ENCODE results near the gene ZNF275.

- TF ChIP-seq CTCF (IDR thresholded peaks at IDR 0.05) (no peak), POLR2A (IDR thresholded peaks at IDR 0.05) (no peak)
Observed at GRCh38 chrX:153353416-153353815, 19.5 kb downstream of the ZNF275 start.

Measured in lower leg skin (tissue), 3 donors.